DMS114 treated with DMSO at 0.1 percent for 48 hours (cell line): Measurements from ENCODE around the gene ACSM3.
"Not testable (repeated sequence)": the region's sequence is repeated elsewhere in the genome, so short reads cannot be mapped to it uniquely, and the experiment has no call there.

ENCODE experiments used
- DNase-seq: peaks from one replicate; lab custom pipeline; 2025; ENCODE audit not compliant: unreplicated experiment; lab: John Stamatoyannopoulos, UW

Gene ACSM3, protein sequence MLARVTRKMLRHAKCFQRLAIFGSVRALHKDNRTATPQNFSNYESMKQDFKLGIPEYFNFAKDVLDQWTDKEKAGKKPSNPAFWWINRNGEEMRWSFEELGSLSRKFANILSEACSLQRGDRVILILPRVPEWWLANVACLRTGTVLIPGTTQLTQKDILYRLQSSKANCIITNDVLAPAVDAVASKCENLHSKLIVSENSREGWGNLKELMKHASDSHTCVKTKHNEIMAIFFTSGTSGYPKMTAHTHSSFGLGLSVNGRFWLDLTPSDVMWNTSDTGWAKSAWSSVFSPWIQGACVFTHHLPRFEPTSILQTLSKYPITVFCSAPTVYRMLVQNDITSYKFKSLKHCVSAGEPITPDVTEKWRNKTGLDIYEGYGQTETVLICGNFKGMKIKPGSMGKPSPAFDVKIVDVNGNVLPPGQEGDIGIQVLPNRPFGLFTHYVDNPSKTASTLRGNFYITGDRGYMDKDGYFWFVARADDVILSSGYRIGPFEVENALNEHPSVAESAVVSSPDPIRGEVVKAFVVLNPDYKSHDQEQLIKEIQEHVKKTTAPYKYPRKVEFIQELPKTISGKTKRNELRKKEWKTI

DNA sequence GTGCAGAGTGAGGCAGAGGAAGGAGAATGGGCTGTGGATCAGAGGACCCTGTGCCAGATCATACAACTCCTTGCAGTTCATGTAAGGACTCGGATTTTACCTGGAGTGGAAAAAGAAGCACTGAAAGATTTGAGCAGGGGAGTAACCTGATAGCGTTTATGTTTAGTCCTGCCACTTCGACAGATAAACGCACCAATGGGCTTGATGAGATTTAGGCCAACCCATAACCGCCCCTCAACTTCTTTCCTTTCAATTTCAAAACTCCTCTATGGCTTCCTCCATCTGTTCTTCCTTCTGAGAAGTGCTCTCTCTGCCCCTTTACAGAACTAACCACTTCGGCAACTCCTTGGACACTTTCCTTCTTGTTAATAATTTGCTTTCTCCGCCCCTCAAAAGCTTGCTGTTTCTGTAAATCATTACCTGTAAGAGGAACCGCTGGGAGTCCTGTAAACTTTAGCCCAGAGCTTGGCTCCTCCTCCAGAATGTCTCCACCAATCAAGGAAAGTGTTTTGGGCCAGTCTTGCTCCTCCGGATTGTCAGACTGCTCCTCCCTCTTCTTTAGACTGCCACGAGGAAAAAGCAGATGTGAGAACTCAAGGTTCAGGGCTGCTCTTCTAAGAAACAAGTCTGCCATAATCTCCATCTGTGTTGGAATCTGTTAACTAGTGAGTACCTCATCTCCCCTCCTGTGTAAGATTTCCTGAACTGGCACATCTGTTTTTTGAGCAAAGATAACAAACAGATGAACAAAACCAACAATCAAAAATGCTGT is at the start of gene ACSM3:
Gene ACSM3 (plus strand): TSS at position 554 of the 772 bp plus-strand sequence. CDS start 6,021 bp downstream, outside the sequence.
- no peak for DNase-seq

- DNase-seq = not testable (repeated sequence)
Observed at GRCh38 chr16:20717718-20718117, 46.1 kb upstream of the ACSM3 start.

- DNase-seq = no peak
Observed at GRCh38 chr16:20720251-20720650, 43.6 kb upstream of the ACSM3 start.

- DNase-seq = no peak
Observed at GRCh38 chr16:20726661-20727060, 37.2 kb upstream of the ACSM3 start.

- no peak for DNase-seq
Observed at GRCh38 chr16:20727181-20727580, 36.6 kb upstream of the ACSM3 start.

GRCh38 chr16:20729141-20729540 is 34.7 kb upstream of the ACSM3 start:
- DNase-seq = no peak

- no peak for DNase-seq
Observed at GRCh38 chr16:20734056-20734455, 29.8 kb upstream of the ACSM3 start.

- DNase-seq = no peak
Observed at GRCh38 chr16:20734782-20735181, 29.0 kb upstream of the ACSM3 start.

DNA sequence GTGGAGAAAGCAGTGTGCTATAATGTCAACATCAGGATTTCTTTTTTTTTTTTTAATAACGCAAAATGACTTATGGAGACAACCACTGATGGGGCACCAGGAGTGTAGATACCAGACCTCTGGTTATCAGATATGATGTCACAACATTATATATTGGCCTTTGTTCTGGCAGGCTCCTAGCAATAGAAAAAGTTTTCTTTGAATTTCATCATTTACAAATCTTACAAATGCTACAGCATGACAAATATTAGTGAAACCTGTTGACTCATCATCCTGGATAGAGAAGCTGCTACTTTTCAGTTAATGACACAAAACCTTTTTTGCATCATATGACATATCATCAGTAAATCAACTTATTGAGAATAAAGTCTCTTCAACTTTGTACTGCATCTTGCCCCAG is 28.3 kb upstream of the ACSM3 start:
- DNase-seq = no peak

DNA sequence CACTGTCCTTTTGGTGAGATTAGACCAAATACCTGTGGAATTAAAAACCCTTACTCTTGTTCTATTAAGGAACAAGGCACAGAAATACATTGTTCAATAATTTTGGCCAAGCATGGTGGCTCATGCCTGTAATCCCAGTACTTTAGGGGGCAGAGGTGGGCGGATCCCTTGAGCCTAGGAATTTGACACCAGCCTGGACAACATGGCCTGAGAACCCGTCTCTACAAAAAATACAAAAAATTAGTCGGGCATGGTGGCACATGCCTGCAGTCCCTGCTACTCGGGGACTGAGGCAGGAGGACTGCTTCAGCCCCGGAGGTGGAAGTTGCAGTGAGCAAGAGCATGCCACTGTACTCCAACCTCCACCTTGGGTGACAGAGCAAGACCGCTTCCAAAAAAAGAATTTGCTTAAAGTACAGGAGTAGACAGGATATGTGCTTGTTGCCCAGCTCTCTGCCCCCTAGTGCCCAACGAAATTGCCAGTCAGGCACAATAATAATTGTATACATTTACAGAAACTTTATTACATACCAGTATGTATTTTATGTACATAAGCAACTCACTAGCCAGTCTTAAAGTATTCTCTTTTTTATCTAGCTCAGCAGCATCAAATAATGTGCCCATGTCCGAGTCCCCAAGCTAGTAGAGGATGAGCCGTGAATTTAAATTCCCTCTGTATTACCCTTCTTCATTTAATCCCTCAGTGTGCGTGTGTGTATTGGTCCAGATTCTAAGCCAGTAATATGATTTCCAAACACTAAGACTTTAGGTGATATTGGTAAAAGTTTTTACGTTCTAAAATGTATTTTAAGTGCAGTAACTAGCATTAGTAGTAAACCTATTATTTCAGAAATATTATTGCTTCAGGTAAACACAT is 23.6 kb upstream of the ACSM3 start:
- DNase-seq = no peak

- peak; percentile 58 for DNase-seq
Observed at GRCh38 chr16:20740901-20741521, 22.8 kb upstream of the ACSM3 start.

DNA sequence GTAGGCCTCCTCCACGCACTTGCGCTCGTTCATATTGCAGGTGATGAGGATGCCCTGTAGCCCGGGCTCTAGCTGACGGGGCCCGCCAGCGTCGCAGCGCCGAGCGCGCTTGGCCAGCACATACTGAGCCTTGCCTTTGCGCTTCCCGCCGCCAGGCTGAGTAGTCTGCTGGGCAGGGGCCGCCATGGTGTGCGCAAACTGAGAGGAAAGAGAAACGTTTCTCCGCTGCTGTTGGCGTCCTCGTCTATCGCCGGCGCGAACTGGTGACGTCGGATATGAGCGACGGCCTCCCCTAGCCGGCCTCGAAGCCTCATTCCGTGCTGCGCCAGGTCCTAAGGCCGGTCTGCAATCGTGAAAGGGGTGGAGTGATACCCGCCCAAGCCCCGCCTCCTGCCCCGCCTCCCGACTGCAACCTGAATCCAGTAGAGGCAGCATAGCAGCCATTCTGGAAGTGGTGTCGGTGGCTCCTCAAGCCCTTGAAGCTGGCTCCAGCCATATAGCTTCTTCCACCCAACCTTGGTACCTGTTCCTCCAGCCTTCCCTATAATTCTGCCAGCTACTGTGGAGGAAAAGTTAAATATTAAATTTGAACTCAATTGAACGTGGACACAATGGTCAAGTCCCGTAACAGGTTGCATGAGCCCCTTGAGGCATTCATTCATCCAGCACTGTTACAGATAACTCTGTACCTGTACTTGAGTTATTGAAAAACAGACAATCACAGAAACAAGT is 22.1 kb upstream of the ACSM3 start, which contains the start of gene THUMPD1:
Gene THUMPD1 (minus strand): TSS at position 265 of the 732 bp plus-strand sequence. CDS start 79 bp downstream, at position 186.
- peak; percentile 85 for DNase-seq

DNA sequence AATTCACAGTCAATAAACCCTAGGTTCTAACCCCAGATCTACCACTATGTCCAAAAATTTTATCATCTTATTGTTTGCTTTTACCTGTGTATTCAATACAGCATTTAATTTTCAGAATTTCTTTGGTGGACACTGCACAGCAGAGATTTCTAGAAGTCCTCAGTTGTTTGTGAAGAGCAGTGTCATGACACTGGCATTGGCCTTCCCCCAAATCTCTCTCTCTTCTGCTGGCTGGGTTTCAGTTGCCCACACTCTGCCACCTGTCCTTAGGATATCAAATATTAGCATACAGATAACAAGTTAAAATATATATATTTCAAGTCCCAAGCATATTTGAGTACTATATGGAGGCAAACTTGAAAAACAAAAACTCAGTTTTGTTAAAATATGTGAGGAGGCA is 20.2 kb upstream of the ACSM3 start:
- DNase-seq = no peak

DNA sequence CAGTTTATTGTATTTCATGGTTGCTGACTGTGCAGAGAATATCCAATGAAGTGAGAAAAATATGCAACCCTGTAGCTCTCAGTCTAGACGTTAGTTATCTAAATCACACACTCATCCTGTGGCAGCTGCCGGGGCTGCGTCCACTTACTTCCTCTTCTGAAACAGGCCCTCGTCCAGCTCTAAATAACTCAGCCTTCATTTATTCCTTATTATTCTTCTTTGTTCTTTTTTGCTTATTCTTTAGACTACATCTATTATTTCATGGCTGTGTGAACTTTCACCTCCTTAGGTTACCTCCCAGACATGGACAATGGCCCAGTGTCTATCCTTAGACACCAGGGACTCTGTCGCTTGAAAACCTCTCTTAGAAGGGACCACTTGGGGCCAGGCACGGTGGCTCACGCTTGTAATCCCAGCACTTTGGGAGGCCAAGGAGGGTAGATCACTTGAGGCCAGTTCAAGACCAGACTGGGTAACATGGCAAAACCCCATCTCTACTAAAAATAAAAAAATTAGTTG is 18.8 kb upstream of the ACSM3 start:
- DNase-seq = no peak

DNA sequence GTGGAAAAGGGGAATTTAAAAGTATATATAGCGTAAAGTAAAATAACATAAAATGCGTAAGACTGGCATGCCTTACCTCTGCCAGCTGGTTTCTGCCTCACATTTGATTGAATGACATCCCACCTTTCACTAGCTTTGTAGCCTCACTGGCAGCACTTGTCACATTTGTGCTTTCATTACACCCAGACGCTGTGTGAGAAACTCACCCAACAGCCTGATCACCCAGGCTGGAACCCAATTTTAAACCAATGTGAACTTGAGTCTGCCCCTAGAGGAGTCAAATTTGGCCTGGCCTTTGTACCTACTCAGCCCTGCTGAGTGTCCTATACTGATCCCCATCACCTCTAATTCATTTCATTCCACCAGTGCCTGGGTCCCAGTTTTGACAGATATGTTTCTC is 17.4 kb upstream of the ACSM3 start:
- DNase-seq = no peak

DNA sequence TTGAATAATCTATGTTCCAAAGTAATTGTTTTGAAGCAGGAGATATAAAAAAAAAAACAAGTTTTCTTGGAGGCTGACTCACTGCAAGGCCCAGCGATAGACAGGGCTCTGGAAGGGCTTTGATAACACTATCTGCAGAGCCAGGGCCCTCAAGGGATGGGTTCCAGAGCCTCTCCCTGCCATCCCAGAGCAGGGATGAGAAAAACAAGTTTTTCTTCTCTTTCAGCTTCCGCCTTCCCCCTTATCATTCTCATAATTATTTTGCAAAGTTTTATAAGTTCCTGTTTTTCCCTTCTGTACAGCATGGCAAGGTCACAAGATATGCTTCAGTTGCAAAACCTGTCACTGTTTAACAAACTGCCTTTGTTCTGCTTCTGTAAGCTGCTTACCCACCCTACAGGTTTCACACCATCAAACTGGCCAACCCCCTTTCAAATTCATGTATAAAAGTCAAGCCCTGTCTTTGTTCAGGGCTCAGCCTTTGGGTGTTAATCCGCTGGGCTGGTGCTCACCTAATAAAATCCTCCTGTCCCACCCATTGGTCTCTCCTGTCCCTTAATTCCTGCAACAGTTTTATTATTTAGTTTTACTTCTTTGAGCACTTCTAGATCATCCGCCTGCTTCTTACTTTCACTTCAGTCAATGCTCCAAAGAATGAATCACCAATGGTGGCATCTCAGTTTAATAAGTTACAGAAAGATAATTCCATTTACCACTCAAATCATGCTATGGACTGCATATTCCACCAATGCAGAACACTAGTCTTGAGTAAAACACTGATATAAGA is 16.6 kb upstream of the ACSM3 start:
- DNase-seq = no peak

GRCh38 chr16:20749474-20749873 is 14.3 kb upstream of the ACSM3 start:
- no peak for DNase-seq

DNA sequence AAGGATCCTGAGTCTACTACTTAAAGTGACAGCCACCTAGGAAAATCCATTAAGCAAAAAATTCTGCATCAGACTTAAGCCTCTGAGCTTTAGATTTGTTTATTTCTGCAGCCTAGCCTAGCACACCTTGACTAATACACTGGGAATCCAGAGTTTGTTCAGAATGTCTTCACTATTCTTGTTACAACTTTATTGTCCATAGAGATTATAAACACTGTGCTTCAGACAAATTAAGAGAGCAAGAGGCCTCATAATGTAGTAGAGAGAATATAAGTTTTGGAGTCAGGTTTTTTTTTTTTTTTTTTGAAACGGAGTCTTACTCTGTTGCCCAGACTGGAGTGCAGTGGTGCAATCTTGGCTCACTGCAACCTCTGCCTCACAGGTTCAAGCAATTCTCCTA is 13.3 kb upstream of the ACSM3 start:
- DNase-seq = no peak

DNA sequence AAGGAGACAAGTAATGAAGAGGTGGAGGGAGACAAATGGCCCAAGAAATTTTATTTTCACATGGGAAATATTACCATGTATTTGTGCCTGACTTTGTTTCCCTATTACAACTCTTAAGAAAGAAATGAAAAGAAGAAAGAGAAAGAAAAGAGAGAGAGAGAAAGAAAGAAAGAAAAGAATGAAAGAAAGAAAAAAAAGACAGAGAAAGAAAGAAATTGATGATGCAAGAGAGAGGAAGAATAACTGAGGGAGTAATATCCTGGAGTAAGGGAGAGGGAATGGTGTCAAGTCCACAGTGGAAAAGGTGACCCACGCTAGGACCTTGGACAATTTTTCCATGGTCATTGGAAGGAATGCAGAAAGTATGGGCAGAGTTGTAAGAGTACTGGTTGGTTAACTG is 10.1 kb upstream of the ACSM3 start:
- no peak for DNase-seq
